ENCODE measurements around the gene HAUS8. TPM values are rescaled to one million over a fixed set of nuclear protein-coding genes. Genes with fewer than 3 reads are reported as not detected.

HAUS8 gene
- total and polyA plus RNA-seq, 10 donors = 7.7 to 24.5 (median 14.6) TPM

GRCh38 chr19:17121736-17122293 is 46.6 kb upstream of the HAUS8 start:
- no peak for DNase-seq
- peaks cover 0 to 67% (median 17%) of the 10 kb centered on the region in 6 donors for H3K36me3 ChIP-seq
- intact Hi-C loops (cut with DNase I; ENCODE audit: low total_unique reads) = no loop called here
- peaks cover 26 to 100% (median 55%) of the 10 kb centered on the region in 6 donors for H3K4me1 ChIP-seq
- peaks cover 0 to 6% (median 0%) of the 10 kb centered on the region in 8 donors for H3K9me3 ChIP-seq
- no peaks in the 10 kb centered on the region for H3K27me3 ChIP-seq (replicated peaks in 1 of 7)
- H3K4me3 ChIP-seq = no peak overlapping the region
- peak overlapping the region in 4 of 8 donors; percentile 4 to 92 (median 67) for H3K27ac ChIP-seq
- 63 to 78% (median 69%) methylated on average over 9 of the region's 9 CpGs for WGBS, 5 donors
- TF ChIP-seq CTCF (IDR thresholded peaks at IDR 0.05 in 8 of 11, conservative IDR thresholded peaks at IDR 0.05 in 3 of 11) (no peak), POLR2AphosphoS5 (IDR thresholded peaks at IDR 0.05) (no peak), POLR2A (IDR thresholded peaks at IDR 0.05) (no peak)

- no peaks in the 10 kb centered on the region for H3K27me3 ChIP-seq (replicated peaks in 1 of 7)
Measured at GRCh38 chr19:17118957-17119356, 43.7 kb upstream of the HAUS8 start.

GRCh38 chr19:17116996-17117702 is 41.9 kb upstream of the HAUS8 start:
- peak overlapping the region in 4 of 8 donors; percentile 28 to 92 (median 42) for H3K27ac ChIP-seq
- no peak for TF ChIP-seq CTCF (IDR thresholded peaks at IDR 0.05 in 8 of 11, conservative IDR thresholded peaks at IDR 0.05 in 3 of 11)
- TF ChIP-seq POLR2AphosphoS5 (IDR thresholded peaks at IDR 0.05) = no peak
- DNase-seq = no peak
- 78 to 93% (median 81%) methylated on average over 7 to 14 of the region's 14 CpGs for WGBS, 5 donors
- peaks cover 4 to 100% (median 60%) of the 10 kb centered on the region in 6 donors for H3K4me1 ChIP-seq
- H3K9me3 ChIP-seq = no peaks in the 10 kb centered on the region
- peaks cover 0 to 94% (median 20%) of the 10 kb centered on the region in 6 donors for H3K36me3 ChIP-seq
- intact Hi-C loops (cut with DNase I; ENCODE audit: low total_unique reads) = no loop called here
- H3K27me3 ChIP-seq (replicated peaks in 1 of 7) = no peaks in the 10 kb centered on the region
- no peak overlapping the region for H3K4me3 ChIP-seq

More at GRCh38 chr19:17118957-17119356, 43.7 kb upstream of the HAUS8 start:
- Histone ChIP-seq H3K27ac (peak overlapping the region in 1 of 8 donors; percentile 16), H3K4me3 (no peak overlapping the region), H3K4me1 (peaks cover 4 to 100% (median 46%) of the 10 kb centered on the region in 6 donors), H3K9me3 (peaks cover 0 to 6% (median 0%) of the 10 kb centered on the region in 8 donors), H3K36me3 (peaks cover 0 to 94% (median 20%) of the 10 kb centered on the region in 6 donors)
- DNase-seq = no peak
- intact Hi-C loops (cut with DNase I; ENCODE audit: low total_unique reads) = no loop called here
- TF ChIP-seq POLR2AphosphoS5 (IDR thresholded peaks at IDR 0.05) (peak in 1 of 3 donors; percentile 9), POLR2A (IDR thresholded peaks at IDR 0.05) (no peak)
- WGBS, 5 donors = 94 to 99% (median 96%) methylated on average over 5 of the region's 5 CpGs

GRCh38 chr19:17114414-17114831 is 39.2 kb upstream of the HAUS8 start:
- Histone ChIP-seq H3K9me3 (no peaks in the 10 kb centered on the region), H3K27ac (peak overlapping the region in 6 of 8 donors; percentile 1 to 93 (median 88))

More at GRCh38 chr19:17114414-17114831, 39.2 kb upstream of the HAUS8 start:
- no peak for DNase-seq
- no peak for TF ChIP-seq CTCF (IDR thresholded peaks at IDR 0.05 in 8 of 11, conservative IDR thresholded peaks at IDR 0.05 in 3 of 11)
- TF ChIP-seq POLR2A (IDR thresholded peaks at IDR 0.05) = no peak
- TF ChIP-seq POLR2AphosphoS5 (IDR thresholded peaks at IDR 0.05) = no peak
- Histone ChIP-seq H3K27me3 (replicated peaks in 1 of 7) (no peaks in the 10 kb centered on the region), H3K36me3 (peaks cover 0 to 93% (median 20%) of the 10 kb centered on the region in 6 donors), H3K4me3 (no peak overlapping the region), H3K4me1 (peaks cover 26 to 100% (median 74%) of the 10 kb centered on the region in 6 donors)
- WGBS, 5 donors = 85 to 91% (median 88%) methylated on average over 10 to 12 of the region's 12 CpGs
- intact Hi-C loops (cut with DNase I; ENCODE audit: low total_unique reads) = no loop called here
